NT2/D1 (cell line): ENCODE results near the gene DCTD.

ENCODE experiments used
- SUZ12 ChIP-seq: IDR thresholded peaks from 2 replicates; pipeline ENCODE4 v1.6.1; 2011; ENCODE audit not compliant: insufficient read length, insufficient read depth; ENCODE audit errors: extremely low read depth
- YY1 ChIP-seq: IDR thresholded peaks from 2 replicates; pipeline ENCODE4 v1.6.1; 2011; ENCODE audit not compliant: insufficient read length, insufficient read depth
- ZNF274 ChIP-seq: IDR thresholded peaks from 2 replicates; pipeline ENCODE4 v1.6.1; 2011; ENCODE audit warnings: mild to moderate bottlenecking, low read depth, low read length

DNA sequence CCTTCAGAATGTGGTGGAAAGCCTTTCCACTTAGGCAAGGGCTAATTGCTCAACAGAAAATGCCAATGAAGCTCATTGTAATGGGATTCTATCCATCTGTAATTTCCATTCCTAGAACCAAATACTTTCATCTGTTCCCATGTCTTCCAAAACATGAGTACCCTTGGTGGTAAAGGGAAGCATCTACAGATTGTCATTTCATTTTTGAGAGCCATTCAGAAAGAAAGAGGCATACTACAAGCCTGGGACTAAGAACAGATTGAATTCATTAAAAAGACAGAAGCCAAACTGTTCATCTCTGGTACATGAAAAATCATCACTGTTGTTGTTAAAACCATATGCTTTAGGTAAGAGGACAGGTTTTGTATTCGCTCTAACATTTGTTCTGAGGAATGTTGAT lies 43.6 kb upstream of the DCTD start:
- TF ChIP-seq YY1 (no peak), ZNF274 (no peak), SUZ12 (no peak)
